HL-60 (cell line): ENCODE measurements around the gene YBX3.

Experiments
- DNase-seq, 2 experiments: peaks; one replicate each; pipeline ENCODE4 v3.0.0-alpha.2; 2010 to 2020; ENCODE audit warnings: low read depth in 1 of 2, low spot score in 1 of 2
- H3K27ac ChIP-seq: fragments of 250-450 bp; sonication (Bioruptor Pico); replicated peaks from 2 replicates; pipeline ENCODE4 v1.5.1; 2020; ENCODE audit warnings: mild to moderate bottlenecking, moderate library complexity
- H3K27me3 ChIP-seq: fragments of 250-450 bp; sonication (Bioruptor Pico); 2 replicates; pipeline ENCODE4 v1.5.1; 2021; ENCODE audit warnings: mild to moderate bottlenecking, moderate library complexity; ENCODE audit not compliant: insufficient read depth, poor library complexity, severe bottlenecking
- H3K4me3 ChIP-seq: replicated peaks from 2 replicates; pipeline ENCODE4 v1.5.1; 2011; ENCODE audit warnings: mild to moderate bottlenecking, control low read depth, low read length; ENCODE audit not compliant: insufficient read depth
- CTCF ChIP-seq: IDR thresholded peaks from one replicate; pipeline ENCODE4 v1.5.1; 2011; ENCODE audit warnings: low read length, control low read depth, inconsistent platforms; ENCODE audit not compliant: insufficient read depth
- GABPA ChIP-seq: IDR thresholded peaks from 2 replicates; pipeline ENCODE4 v1.6.1; 2012; ENCODE audit warnings: low read depth
- POLR2AphosphoS5 ChIP-seq: IDR thresholded peaks from 2 replicates; pipeline ENCODE4 v1.6.1; 2012; ENCODE audit warnings: low read depth
- REST ChIP-seq: IDR thresholded peaks from 2 replicates; pipeline ENCODE4 v1.6.1; 2012; ENCODE audit warnings: low read depth; ENCODE audit not compliant: insufficient replicate concordance
- SPI1 ChIP-seq: IDR thresholded peaks from 2 replicates; pipeline ENCODE4 v1.6.1; 2012; ENCODE audit warnings: low read depth, mild to moderate bottlenecking, borderline replicate concordance

Gene YBX3

GRCh38 chr12:10668526-10668925 is 54.6 kb downstream of the YBX3 start:
- no peak for TF ChIP-seq POLR2AphosphoS5
- TF ChIP-seq REST, result no peak
- TF ChIP-seq SPI1, result no peak
- no peak for TF ChIP-seq GABPA
- no peak for TF ChIP-seq CTCF
- no peak overlapping the region for H3K4me3 ChIP-seq
- H3K27me3 ChIP-seq, result no peaks in the 10 kb centered on the region
- DNase-seq, result no peak
- H3K27ac ChIP-seq, result no peak overlapping the region

GRCh38 chr12:10667581-10667980 is 55.5 kb downstream of the YBX3 start:
- no peak for DNase-seq
- no peak overlapping the region for H3K4me3 ChIP-seq
- H3K27ac ChIP-seq, result no peak overlapping the region
- H3K27me3 ChIP-seq, result no peaks in the 10 kb centered on the region
- TF ChIP-seq POLR2AphosphoS5 (no peak), SPI1 (no peak), REST (no peak), CTCF (no peak), GABPA (no peak)

GRCh38 chr12:10664499-10664898 is 58.6 kb downstream of the YBX3 start:
- DNase-seq, result no peak
- H3K4me3 ChIP-seq, result no peak overlapping the region
- TF ChIP-seq POLR2AphosphoS5, result no peak
- no peak for TF ChIP-seq GABPA
- TF ChIP-seq REST, result no peak
- TF ChIP-seq SPI1, result no peak
- no peak for TF ChIP-seq CTCF
- no peak overlapping the region for H3K27ac ChIP-seq
- H3K27me3 ChIP-seq, result no peaks in the 10 kb centered on the region
